DMS153 treated with DMSO at 0.1 percent for 48 hours (cell line): Measurements from ENCODE around the gene EXOC2.

Experiments used
- DNase-seq: peaks from one replicate; lab custom pipeline; 2025; ENCODE audit not compliant: unreplicated experiment; lab: John Stamatoyannopoulos, UW

Gene EXOC2

DNA sequence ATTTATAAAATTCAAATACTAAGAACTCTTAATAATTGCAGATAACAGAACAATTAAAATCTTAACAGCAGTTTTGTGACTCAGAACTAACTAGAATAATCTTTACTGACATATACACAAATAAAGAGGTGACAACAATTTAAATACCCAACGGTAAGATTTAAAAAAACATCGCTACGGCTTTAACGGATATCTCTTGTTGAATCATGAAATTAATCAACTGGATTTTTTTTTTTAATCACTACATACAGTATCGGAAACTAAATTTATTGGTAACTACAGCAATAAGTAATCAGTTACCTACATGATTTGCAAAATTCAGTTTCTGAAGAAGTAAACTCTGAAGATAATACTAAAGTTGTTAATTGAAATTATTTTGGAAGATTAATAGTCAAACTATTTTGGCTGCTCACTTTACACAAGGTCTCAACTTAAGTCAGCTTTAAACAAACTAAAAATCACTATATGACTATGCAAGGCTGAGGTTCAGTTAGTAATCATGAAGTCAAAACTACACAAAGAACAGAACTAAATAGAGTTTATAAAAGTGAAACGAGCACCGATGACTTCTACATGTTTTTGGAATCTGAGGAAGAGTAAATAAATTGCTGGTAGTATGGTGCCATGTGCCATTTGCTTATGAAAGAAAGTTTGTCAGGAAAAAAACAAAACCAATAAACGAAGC, 164.8 kb downstream of the EXOC2 start:
- no peak for DNase-seq

DNA sequence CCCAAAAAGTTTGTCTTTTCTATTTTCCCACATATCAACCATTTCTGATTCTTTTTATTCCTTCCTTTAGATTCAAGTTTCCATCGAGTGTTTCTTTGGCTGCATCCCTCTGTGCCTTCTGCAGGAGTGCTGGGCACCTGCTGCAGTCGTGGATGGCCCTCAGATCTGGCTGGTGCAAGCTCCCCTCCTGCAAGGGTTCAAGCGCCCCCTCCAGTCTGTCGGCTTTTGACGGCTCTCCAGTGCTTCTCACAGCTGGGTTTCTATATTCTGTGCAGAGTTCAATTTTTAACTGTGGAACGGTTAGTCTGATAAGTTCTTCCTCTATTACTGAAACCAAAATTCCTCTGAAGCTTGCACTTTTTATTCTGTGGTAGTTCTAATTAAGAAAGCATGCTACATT, 168.1 kb downstream of the EXOC2 start:
- no peak for DNase-seq

DNA sequence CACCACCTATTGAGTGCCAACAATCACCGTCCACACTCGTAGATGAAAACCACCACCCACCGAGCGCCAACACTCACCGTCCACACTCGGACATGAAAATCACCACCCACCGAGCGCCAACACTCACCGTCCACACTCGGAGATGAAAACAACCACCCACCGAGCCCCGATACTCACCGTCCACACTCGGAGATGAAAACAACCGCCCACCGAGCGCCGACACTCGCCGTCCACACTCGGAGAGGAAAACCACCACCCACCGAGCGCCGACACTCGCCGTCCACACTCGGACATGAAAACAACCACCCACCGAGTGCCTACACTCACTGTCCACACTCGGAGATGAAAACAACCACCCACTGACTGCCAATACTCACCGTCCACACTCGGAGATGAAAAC, 172.1 kb downstream of the EXOC2 start:
- DNase-seq: no peak

DNA sequence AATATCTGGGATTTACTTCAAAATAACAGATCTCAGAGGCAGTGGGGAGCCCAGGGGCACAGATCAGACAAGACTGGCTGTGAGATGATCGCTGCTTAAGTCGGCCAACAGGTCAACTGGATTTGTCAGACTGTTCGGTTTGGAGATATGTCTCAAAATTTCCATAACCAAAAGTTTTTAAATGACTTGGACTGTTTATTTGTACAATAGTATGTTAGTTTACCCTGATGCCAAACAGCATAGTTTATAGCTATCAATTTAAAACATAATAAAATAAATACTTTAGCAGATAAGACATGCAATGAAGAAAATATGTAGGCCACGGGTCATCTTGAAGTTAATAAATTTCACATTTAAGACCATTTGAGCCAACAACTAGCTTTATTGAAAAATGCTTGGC, 174.7 kb downstream of the EXOC2 start:
- no peak for DNase-seq

DNA sequence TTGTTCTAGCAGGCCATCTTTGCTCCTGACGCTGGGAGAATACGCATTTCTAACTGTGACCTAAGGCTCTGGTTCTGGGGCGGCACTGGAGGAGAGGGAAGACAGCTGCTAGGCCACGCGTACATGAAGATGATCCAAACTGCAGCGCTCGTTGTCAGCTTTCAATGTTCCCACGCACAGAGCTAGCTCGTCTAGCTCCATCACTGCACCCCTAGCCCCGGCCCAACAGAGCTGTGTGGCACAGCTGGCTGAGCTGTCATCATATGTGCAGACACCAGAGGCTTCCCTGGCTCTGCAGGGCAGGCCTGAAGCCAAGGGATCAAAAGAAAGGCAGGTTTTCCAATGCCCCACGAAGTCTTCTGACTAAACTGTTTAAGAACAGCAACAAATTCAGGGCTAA, 176.7 kb downstream of the EXOC2 start:
- DNase-seq: no peak

DNA sequence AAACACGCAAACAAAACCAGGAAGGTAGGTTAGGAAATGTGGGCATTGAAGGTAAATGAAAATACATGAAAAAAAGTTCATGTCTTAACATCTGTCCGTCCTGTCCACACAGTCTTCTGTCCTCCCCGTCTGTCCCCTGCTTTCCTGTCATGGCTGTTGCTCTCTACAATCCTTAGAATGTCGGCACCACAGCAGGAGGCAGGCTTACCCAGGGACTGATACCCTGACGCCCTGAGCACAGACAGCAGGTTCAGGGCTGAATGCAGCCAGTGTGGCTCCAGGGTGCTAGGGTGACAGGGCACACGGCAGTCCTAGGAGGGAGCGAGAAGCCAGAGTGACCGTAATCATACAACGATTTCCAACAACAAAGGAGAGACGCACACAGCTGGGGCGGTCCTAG, 177.7 kb downstream of the EXOC2 start:
- DNase-seq: no peak

DNA sequence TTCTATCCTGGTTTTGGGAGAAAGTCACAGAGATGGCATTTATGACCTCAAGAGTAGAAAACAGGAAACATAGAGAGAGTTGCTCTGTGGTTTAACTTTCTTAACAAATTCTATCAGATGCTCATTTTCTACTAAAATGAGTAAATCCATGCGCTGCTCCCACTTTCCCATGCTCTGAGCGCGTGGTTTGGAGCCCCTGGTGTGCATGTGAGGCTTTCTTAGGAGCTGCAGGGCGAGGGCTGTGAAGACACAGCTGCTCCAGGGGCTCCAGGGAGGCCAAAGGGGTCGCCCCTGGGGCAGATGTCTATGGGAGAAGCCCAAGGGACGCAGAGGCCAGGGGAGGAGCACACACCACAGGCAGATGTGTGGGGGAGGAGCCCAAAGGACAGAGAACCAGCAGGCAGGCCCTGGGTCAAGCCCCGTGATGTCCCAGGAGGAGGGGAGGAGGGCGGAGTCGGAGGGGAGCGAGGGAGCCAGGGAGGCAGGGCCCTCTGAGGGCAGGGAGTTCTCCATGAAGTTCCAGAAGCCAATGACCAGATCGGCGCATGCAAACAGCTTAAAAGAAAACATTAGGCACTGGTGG, 178.5 kb downstream of the EXOC2 start:
- no peak for DNase-seq

DNA sequence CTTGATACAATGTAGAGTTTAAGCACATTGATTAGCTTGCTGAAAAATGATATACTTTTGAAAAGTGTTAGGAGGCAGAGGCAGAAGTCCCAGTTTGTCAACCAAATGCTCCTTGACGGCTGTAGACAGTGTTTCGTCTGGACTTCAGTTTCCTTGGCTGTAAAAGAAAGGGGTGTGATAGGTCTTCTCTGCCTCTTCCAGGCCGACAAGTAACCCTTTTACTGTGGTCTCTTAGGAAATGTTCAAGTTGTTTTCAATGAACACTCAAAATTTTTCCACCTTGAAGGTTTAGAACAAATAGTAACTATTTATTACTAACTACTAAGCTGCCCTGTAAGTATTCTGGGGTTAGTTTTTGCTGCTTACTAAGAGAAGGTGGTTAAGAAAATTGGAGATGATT, 179.0 kb downstream of the EXOC2 start:
- DNase-seq: no peak

DNA sequence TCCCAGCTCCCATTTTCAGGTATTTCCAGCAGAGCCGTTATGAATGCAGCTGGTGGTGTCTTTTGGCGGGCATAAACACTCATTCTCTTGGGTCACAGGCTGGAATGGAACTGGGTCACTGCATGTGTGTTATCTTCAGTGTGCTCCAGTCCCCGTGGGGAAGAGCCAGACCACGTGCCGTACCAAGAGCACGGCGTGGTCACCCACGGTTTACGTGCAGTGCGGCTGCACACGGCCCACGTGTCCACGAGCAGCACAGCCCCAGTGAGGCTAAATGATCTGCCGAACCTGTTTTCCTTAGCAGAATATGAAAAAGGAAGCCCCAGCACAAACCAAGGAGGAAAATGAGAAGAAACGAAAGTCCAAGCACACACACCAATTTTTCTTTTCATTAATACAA, 179.9 kb downstream of the EXOC2 start:
- DNase-seq: no peak

DNA sequence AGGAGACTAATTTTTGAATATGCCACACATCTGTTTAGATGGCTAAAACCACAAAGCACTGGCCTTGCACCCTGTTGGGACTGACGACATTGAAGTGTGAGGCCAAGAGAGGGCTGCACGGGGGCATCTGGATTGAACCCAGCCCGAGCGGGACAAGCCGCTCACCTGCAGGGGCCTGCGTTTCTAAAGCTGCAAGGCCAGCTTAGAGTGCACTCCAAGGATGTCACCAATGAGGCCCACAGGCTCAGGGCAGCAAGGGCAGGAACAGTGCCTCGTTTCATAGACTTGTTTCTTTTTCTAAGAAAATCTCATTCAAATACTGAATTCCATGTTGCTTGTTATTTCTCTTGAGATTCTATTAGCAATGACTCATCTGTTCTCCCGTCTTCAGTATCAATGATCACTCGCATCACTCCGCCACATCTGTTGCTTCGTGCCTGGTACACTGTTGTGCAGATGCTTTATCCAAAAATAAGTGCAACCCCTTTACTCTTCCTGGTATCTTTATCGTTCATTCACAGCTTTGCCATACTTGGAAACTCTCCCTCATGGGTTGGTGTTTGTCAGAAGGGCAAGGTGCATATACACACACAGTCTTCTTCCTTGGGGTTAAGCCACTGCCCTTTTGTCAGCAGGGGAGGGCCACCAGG, 181.3 kb downstream of the EXOC2 start:
- no peak for DNase-seq

DNA sequence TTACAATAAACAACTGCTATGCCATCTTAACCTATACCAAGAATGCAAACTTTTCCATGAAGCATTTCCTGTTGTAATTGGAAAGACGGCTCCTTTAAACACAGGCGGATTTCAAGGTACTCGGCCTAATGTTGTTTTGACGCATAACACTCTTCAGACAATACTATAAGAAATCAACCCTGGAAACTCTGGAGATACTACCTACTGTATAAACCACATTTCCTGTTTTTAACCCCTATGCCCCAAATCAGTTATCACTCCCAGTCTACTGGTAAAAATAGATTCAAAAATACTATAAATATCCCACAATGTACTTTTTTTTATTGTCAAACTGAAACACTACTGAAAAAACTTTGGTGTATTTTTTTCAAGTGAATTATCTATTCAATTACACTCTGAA, 183.3 kb downstream of the EXOC2 start:
- DNase-seq: no peak

DNA sequence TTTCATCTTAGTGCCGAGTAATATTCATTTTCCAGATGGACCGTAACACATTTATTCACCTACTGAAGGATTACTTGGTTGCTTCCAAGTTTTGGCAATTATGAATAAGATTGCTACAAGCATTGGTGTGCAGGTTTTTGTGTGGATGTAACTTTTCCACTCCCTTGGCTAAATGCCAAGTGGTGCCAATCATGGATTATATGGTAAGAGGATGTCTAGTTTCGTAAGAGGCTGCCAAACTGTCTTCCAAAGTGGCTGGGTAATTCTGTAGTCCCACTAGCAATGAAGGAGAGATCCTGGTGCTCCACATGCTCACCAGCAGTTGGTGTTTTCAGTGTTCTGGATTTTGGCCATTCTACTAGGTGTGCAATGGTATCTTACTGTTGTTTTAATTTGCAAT, 184.3 kb downstream of the EXOC2 start:
- DNase-seq: no peak

DNA sequence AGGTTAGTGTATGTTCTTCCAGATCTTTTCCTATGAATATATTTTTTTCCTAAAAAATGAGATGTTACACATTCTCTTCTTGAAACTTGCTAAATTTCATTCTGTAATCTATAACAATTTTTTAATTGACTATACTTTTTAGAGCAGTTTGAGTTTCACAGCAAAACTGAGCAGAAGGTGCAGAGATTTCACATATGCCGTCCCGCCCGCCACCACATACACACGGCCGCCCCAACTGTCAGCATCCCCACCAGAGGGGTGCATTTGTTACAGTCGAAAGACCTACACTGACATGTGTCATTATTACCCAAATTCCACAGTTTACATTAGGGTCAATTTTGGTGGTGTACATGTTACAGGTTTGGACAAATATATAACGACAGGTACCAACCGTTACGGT, 184.9 kb downstream of the EXOC2 start:
- DNase-seq: no peak

DNA sequence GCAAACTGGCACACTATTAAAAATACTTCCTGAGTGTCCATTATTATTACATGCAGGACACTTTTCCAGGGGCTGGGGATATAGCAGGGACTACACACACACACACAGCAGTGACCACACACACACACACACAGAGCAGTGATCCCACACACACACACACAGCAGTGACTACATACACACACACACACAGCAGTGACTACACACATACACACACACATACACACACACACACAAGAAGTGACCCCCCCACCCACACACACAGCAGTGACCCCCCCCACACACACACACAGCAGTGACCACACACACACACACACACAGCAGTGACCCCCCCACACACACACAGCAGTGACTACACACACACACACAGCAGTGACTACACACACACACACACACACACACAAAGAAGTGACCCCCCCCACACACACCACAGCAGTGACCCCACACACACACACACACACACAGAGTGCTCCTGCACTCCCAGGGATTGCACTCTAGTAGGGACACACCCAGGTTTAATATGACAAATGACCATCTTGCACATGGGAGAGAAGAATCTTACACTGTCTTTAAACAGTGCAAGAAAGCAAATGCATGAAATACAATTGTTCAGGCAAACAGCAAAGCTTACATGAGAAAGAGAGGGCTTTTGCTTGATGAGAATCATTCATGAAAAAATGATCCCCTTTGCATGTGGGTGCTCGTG, 185.9 kb downstream of the EXOC2 start:
- no peak for DNase-seq

DNA sequence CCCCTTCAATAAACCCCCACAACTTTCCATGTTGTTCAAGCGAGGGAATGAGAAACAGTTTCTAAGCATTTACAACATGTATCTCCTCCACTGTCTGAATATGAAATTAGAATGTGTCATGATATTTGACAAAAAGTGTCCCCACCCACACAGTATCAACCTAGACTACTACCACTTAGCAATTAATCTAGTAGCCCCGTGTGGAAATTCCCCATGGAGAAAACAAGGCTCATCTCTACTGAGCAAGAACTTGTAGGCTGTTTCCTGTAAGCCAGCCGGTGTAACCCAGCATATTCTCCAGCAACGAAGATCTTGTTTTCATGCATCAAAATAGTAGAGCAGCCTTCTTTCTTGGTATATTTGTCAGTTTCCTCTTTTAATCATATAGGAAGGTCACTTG, 186.4 kb downstream of the EXOC2 start:
- no peak for DNase-seq

DNA sequence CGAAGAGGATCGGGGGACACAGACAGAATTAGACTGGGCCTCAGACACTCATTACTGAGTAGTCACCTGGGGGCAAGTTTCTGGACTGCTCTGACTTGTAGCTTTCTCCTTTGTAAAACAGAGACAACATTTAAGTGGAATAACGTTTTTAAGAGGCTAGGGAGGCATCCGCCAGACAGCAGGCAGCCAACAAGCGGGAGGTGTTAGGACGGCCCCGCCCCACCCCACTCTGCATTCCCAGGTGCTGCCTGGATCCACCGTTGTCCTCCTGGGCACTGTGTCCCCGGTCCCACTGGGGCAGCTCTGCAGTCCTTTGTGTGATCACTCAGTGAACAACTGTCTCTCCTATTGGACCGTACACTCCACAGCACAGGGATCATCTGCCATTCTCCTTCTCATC, 187.6 kb downstream of the EXOC2 start:
- DNase-seq: no peak

DNA sequence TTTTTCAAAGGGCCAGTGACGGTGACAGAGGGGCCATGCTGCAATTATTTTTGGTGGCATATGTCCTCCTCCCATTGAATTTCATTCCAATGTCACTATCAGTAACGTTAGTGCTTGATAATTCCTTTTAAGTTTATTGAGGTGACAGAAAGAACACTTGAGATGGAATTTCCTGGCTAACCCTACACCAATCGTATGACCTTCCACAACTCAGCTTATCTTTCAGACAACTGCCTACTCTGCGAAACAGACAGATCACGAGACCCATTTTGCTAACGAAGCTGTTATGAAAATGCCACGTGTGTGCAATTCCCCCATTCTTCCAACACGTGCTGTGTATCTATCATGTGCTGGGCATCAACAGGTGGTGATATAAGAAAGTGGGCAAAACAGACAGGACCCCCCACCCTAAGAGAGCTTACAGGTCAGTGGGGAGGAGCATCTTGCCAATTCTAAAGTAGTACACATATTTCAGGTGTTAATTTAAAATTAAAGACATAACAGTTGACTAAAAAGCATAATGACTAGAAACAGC, 188.4 kb downstream of the EXOC2 start:
- no peak for DNase-seq

DNA sequence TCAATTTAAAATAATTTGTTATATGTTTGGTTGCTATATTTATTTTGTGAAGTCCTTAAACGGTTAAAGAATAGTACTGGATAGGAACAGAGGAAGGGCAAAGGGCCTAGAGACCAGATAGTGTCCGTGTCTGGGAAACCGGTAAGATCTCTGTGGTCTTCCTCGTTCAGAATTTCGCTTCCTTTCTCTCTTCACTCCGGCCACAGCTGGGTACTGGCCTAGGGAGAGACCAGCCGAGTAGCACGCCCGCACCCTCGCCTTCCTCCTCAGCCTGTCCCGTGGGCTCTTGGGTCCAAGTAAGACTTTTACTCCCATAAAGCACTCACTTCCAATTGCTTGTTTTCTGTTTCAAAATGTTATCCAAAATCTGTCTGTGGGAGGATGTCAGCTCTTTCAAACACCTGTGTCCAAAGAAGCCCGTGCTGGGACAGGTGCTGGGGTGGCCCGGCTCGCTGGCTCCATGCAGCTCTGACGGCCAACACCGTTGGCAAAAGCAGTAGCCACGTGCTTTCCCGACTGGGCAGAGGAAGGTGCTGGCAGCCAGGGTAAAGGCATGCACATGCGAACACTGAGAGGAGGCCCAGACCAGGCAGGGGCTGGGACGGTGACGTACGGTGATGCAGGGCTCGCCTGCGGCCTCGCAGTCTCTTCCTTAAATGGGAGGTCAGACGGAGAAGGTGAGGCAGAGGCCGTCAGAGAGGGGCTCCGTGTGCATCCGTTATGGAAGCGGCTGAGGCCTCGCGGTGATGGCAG, 189.2 kb downstream of the EXOC2 start:
- DNase-seq: no peak

DNA sequence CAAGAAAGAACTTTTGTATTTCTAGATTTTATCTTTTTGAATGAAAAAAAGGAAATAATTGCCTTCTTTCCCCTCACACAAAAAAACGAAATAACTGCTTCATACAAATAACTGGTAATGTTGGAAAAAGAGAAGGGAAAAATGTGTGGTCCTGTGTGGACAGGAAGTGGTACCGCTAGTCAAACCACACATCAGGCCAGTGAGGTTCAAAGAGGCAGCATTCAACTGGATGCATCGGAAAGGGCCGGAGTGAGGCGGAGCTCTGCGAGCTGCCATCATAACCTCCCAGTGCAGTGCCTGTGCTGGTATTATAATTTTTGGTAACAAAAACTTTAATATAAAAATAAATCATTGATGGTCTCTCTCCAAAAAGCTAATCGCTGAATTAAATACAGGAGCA, 190.2 kb downstream of the EXOC2 start:
- DNase-seq: no peak

DNA sequence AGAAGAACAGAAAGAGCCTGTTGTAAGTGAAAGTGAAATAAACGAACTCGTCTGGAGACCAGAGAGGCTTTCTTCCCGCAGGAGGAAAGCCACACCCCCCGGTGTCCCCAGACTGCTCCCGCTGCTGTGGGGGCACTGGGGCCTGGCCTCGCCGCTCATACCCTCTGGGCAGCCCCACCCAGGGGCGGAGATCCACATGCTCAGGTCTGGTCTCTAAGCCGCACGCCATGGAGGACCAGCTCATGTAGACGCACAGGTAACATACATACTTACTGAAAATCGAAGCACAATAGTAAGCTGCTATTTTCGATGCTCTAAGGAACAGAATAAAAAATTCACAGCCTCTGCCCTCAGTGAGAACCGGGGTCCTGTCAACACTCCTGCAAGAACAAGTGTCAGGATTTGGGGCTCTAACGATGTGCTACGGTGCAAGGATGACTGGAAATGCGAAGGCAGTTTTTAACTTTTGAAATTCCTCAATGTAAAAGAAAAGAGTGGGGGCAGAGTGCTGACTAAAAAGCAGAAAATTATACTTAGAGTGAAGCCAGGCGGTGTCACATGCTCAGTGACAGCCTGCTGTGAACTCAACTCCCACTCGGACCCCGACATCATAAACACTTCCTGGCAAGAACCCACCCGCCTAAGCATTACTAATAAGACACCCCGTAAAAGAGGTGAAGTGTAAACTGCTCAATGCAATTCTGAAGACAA, 190.9 kb downstream of the EXOC2 start:
- no peak for DNase-seq

DNA sequence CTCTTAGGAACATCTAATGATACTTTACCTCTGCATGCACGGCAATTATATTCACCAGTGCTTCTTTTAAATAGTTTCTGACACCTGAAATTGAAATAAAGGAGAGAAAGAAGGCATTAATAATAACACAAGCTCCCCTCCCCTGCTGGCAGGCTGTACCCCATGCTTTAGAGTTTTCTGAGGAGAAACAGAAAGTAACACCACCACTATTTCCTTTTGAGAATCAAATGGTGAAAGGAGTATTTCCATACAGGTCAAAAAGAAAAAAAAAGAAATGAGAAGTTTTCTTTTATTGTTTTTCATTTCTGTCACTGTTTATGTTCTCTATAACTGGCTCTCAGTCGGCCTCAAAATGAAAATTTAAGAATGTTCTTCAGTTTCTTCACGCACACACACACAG, 193.3 kb downstream of the EXOC2 start:
- no peak for DNase-seq
